ENCODE data around the gene NFIX. TPM values are rescaled to one million over a fixed set of nuclear protein-coding genes. Genes with fewer than 3 reads are reported as not detected.

NFIX gene
- total and polyA plus RNA-seq, 2 of the 13 experiments (the other 11 are each of a cell fraction or from before 2014, with no cell fraction given): 3.4 to 5.4 TPM

DNA sequence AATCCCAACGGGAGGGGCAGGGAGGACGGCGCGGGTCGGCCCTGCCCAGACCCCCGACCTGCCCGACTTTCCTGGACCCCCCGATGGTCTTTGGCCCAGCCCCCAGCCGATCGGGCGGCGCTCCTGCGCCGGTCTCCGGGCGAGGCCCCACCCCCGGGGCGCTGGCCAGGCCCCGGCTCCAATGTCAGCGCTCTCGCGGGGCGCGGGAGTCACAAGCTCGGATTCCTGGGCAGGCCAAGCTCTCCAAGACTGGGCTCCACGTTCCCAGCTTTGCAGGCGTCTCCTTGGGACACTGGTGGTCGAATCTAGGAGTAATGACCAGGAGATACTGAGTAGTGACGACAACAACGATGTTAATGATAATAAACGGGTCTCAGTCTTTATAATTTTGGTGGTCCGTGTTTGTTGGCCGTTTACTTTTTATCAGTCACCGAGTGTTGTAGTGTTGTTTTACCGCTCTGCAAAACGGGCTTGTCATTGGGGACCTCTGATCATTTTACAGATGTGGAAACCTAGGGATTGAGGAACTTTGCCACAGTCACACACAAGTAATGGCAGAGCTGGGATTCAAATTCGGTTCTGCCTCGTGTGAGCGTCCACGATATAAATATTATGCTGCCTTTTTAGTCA is 49.1 kb upstream of the NFIX start (continued):
- peak; percentile 91 for TF ChIP-seq HNRNPK (IDR thresholded peaks at IDR 0.05; ENCODE audit: low read depth, low read length, poor library complexity, severe bottlenecking)

DNA sequence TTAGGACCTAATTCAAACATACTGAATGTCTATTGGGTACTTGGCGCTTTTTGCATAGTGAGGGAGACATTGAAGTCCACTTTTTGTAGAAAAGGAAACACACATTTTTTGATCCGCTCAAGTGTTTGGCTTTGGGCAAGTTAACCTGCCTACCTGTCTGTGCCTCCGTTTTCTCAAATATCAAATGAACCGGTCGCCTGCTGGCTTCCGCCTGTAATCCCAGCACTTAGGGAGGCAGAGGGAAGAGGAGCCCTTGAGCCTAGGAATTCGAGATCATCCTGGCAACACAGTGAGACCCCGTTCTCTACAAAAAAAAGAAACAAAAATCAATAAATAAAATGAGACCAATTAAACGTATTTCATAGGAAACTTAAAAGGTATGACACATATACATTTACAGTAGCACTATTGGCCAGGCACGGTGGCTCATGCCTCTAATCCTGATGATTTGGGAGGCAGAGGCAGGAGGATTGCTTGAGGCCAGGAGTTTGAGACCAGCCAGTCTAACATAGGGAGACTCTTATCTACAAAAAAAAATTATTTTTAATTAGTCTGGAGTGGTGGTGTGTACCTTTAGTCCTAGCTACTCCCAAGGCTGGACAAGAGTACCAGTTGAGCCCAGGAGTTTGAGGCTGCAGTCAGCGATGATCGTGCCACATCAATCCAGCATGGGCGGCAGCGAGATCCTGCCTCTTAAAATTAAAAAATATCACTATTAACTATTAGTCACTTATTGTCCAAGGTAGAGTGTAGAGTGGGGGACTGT is 48.4 kb upstream of the NFIX start:
- intact Hi-C loops (cut with micrococcal nuclease; ENCODE audit: unreplicated experiment) (no loop called here), in situ Hi-C loops (cut with HindIII; ENCODE audit: extremely low pct_ligation_motif_present, low pct_unique_long_range_greater_than_20kb) (no loop called here)
- Histone ChIP-seq H3K4me2 (ENCODE audit: low read depth, low read length) (peak overlapping the region; percentile 74), H2AFZ (ENCODE audit: low read length) (no peak overlapping the region), H3K27ac (ENCODE audit: extremely low read length, insufficient read depth, low read length) (peak overlapping the region; percentile 91), H4K20me1 (ENCODE audit: insufficient read depth, low read length) (no peaks in the 10 kb centered on the region; the same call in 1 of the 2 replicates), H3K4me1 (ENCODE audit: insufficient read depth, low read length) (peaks cover 28% of the 10 kb centered on the region), H3K79me2 (ENCODE audit: insufficient read depth, low read length) (peaks cover 22% of the 10 kb centered on the region), H3K36me3 (replicated peaks in 1 of 2; ENCODE audit: control insufficient read depth in 1 of 2, insufficient read depth in 2 of 2, low read length in 2 of 2) (peaks cover 31 to 55% of the 10 kb centered on the region in 2 experiments), H3K4me3 (replicated peaks in 1 of 3; ENCODE audit: insufficient read depth in 1 of 3, low read depth in 2 of 3, low read length in 3 of 3) (peak overlapping the region; percentile 82 to 89 (median 84)), H3K9ac (ENCODE audit: insufficient read depth, low read depth, low read length) (peak overlapping the region; percentile 91), H3K27me3 (ENCODE audit: control insufficient read depth in 1 of 2, insufficient read depth in 2 of 2, low read length in 2 of 2) (no peaks in the 10 kb centered on the region; a peak in 1 of 5 replicates), H3K9me3 (ENCODE audit: low read length) (no peaks in the 10 kb centered on the region)
- TF ChIP-seq JUNB (CRISPR knock-in tag; IDR thresholded peaks at IDR 0.05; ENCODE audit: borderline replicate concordance): peak; percentile 31; the same call in 1 of the 2 replicates
- no peak for TF ChIP-seq ZNF383 (CRISPR knock-in tag; IDR thresholded peaks at IDR 0.05; ENCODE audit: borderline replicate concordance)
- DNase-seq (ENCODE audit: low spot score): no peak
- POLR2A ChIA-PET: interaction anchor here (0.6 to 1.8 kb wide), 14 partner anchors 9 to 1135 kb away, joined by 3 to 25 read pairs (median 3); partner anchors contain the start of genes DNASE2, FARSA, GADD45GIP1 and GET3
- CTCF ChIA-PET (ENCODE audit: low intra/inter-chr PET ratio, low total read pairs): no interaction called here
- FAIRE-seq: peak; percentile 23
- WGBS (ENCODE audit: low lambda C conversion rate): 40% methylated on average over 14 of the region's 14 CpGs
- BruUV-seq (replicated peaks): TSS peak; percentile 61
- no peak for ATAC-seq
